GM04503 (cell line): ENCODE data around the gene PPBP.

Experiments
- DNase-seq: peaks from one replicate; pipeline ENCODE4 v3.0.0-alpha.2; 2012; ENCODE audit warnings: low read depth

PPBP gene

DNA sequence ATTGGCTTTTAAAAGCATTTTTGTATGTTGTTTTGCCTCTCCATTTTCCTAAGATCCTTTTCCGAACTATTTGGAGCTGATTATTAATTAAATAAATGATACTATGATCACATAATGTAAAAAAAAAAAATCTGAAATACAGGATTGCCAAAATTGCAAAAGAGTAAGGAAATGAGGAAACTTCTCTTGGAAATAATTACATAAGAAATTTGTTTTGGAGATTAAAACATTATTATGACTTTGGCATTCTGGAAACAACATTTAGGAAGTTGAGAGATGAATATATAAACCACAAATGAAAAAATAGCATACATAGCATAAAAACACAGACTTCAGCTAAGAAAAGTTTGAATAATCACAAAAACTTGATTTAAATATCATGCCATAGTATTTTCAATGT lies 39.7 kb downstream of the PPBP start:
- no peak for DNase-seq

DNA sequence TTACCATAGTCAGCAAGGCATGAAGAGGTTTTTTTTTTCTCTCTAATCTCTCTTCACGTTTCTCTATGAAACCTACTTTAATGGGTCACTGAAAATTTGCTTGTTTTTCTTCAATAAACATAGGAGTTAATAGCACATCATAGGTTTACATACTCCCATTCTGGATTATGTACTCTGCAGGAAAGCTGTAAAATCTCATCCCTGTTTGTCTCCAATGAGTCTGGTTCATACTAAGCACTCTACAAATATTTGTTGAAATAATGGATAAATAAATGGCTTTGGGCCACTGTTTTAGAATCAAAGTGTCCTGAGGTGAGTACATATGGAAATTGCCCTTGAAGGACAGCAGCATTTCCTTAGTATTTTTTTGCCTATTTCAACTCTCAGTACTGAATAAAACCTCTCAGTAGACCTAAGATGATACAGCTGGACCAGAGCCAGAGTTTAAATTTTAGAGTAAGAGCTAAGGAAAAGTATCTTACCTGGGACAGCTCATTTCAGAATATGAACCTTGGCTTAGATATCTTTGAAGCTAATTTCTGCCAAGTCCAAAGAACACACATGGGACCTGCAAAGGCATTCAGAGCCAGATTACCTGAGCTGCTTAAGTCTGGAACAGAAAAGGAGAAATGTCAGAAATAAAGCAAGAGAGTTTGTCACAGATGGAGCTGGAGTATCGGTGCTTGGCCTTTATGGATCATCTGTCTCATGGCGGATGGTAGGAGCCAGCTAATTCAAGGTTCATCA lies 40.6 kb downstream of the PPBP start:
- DNase-seq: no peak

DNA sequence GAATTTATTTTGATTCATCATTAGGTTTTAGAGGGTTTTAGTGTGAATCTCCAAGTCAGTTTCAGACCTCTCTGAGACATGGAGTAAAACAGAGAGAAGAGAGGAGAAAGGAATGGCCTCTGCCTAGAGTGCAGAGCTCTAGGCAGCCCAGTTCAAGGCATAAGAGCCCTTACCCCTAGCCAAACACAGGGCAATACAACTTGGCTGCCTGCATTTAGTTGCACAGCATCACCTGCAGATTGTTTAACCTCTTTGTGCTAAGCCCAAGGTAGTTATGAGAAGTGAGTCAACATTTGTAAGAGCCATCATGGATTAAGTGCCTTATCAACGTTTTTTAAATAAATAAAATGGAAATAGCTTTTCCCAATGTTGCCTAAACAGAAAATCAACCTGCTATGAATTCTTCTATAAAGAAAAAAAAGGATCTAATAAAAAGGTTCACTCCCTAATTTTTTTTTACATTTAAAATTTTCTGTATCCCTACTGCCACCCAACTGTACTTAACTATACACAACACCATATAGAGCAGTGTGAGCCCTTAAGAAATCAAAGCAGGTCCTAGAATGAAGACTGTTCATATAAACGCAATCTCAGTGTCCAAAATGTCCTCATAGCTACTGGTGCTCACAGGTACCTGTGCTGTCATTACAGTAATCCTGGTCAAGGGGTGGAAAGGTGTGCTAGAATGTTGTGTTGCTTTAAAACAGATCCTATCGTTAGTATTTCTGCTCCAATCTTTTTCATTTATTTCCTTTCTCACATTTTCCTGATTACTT lies 42.1 kb downstream of the PPBP start:
- DNase-seq: no peak

DNA sequence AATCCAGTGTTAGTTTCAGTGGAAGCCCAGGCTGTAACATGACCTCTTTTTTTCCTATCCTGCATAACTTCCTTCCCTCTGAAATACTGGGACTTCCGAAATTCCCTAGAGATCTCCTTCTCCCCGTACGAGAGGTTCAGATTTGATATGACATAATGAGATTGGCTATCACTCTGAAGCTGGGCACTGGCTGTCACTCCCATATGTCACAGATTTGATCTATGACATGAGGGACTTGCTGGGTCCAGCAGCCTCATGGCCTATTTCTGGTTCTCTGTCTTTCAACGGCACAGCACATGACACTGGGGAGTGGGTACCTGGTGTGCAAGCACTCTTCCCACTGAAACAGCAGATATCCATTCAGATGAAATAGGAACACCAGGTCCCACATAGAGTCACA lies 42.9 kb downstream of the PPBP start:
- no peak for DNase-seq

DNA sequence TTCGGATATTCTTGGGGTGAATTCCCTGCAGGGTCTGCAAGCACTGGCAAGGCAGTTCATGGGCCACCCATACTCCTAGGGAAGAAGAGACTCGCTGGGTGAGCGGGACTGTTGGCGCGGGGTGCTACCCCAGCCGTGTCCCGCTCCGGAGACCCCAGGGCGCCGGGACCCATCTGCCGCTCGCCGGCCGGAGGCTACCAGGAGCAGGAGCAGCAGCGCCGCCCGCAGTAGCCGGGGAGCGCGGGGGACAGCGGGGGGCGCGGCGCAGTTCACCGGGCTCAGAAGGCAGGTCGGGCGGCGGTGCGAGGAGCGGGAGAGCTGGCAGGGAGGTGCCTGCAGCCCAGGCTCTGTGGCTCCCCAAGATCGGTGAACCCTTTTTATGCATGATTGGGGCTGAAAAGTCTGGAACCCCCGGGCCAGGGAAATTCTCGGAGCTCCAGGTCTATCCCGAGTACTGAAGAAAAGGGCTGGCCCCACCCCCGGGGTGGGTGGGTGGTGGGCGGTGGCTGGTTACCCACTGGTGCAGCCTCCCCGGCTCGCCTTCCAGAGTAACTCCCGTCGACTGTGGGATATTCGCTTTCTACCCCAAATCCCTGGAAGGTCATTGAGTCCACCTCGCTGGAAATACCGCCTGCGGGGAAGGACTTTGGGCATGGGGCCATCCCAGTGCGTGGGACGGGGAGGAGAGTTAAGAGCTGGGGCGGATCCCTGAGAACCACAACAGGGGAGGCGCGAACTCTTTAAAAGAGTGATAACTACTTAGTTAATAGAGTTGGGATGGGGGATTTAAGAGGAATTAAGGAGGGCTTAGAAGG lies 43.7 kb downstream of the PPBP start:
- no peak for DNase-seq

DNA sequence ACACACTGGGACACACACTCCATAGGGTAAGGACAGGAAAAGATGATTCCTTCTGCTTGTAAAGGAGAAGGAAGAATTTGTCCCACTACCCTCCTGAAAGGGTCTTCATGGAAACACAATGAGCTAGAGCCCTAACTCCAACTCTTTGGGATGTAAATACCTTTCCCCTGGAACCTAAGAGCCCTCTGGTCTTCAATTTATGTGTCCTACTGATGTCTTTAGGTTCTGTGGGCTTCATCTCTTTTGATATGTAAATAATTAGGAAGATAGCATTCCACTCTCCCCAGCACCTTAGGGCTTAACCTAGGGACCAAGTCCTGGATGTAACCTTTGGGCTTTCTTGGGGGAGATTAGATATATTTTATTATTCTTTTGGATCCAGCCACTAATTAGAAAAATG lies 44.4 kb downstream of the PPBP start:
- no peak for DNase-seq

DNA sequence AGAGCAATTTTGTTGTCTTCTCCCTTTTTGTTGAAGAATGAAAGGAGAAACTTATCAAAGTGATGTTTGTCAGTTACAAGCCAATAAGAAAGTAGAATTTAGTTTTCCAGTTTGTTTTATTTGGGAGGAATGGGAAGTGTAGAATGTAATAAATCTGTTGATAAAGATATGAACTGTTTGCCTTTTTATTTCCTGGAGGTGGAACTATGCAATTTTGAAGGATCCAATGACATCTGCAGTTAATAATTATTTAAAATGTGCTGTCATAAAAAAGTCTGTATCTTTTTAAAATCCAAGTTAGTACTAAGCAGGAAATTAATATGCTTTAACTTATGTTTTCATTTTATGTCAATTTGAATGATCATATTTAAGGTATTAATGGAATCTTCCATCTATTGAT lies 51.0 kb downstream of the PPBP start:
- no peak for DNase-seq
